HEK293 (cell line): ENCODE measurements around the gene NCR3LG1.

Experiments used
- AEBP2 ChIP-seq: fragments of 450-650 bp; formaldehyde crosslinking; IDR thresholded peaks from 2 replicates; pipeline ENCODE4 v1.5.1; 2016; ENCODE audit warnings: missing biosample characterization, missing genetic modification characterization, borderline replicate concordance
- MZF1 ChIP-seq: fragments of 450-650 bp; formaldehyde crosslinking; IDR thresholded peaks from 2 replicates; pipeline ENCODE4 v1.5.1; 2017; ENCODE audit warnings: missing biosample characterization, missing genetic modification characterization, borderline replicate concordance
- OVOL3 ChIP-seq: fragments of 450-650 bp; formaldehyde crosslinking; IDR thresholded peaks from 2 replicates; pipeline ENCODE4 v1.5.1; 2016; ENCODE audit warnings: missing biosample characterization, missing genetic modification characterization
- PRDM4 ChIP-seq: fragments of 450-650 bp; formaldehyde crosslinking; IDR thresholded peaks from 2 replicates; pipeline ENCODE4 v1.5.1; 2017; ENCODE audit warnings: missing biosample characterization, missing genetic modification characterization
- RBAK ChIP-seq: fragments of 450-650 bp; formaldehyde crosslinking; IDR thresholded peaks from 2 replicates; pipeline ENCODE4 v1.5.1; 2016; ENCODE audit warnings: missing biosample characterization, missing genetic modification characterization
- REST ChIP-seq: fragments of 450-650 bp; formaldehyde crosslinking; IDR thresholded peaks from 2 replicates; pipeline ENCODE4 v1.5.1; 2016; ENCODE audit warnings: missing biosample characterization, missing genetic modification characterization
- SCRT1 ChIP-seq: fragments of 450-650 bp; formaldehyde crosslinking; IDR thresholded peaks from 2 replicates; pipeline ENCODE4 v1.5.1; 2016; ENCODE audit warnings: missing biosample characterization, missing genetic modification characterization, borderline replicate concordance
- SP7 ChIP-seq: fragments of 450-650 bp; formaldehyde crosslinking; IDR thresholded peaks from 2 replicates; pipeline ENCODE4 v1.5.1; 2016; ENCODE audit warnings: missing biosample characterization, missing genetic modification characterization
- TRIM28 ChIP-seq: IDR thresholded peaks from 2 replicates; pipeline ENCODE4 v1.6.1; 2011; ENCODE audit warnings: low read length, control low read depth, borderline replicate concordance
- ZNF2 ChIP-seq: fragments of 450-650 bp; formaldehyde crosslinking; IDR thresholded peaks from 2 replicates; pipeline ENCODE4 v1.5.1; 2016; ENCODE audit warnings: missing biosample characterization, missing genetic modification characterization
- ZNF221 ChIP-seq: fragments of 450-650 bp; formaldehyde crosslinking; IDR thresholded peaks from 2 replicates; pipeline ENCODE4 v1.5.1; 2017; ENCODE audit warnings: missing biosample characterization, missing genetic modification characterization, borderline replicate concordance
- ZNF223 ChIP-seq: fragments of 450-650 bp; formaldehyde crosslinking; IDR thresholded peaks from 2 replicates; pipeline ENCODE4 v1.5.1; 2016; ENCODE audit warnings: missing biosample characterization, missing genetic modification characterization
- ZNF366 ChIP-seq: fragments of 450-650 bp; formaldehyde crosslinking; conservative IDR thresholded peaks from 2 replicates; pipeline ENCODE4 v1.5.1; 2016; ENCODE audit warnings: missing biosample characterization, missing genetic modification characterization
- ZNF518A ChIP-seq: fragments of 450-650 bp; formaldehyde crosslinking; conservative IDR thresholded peaks from 2 replicates; pipeline ENCODE4 v1.5.1; 2016; ENCODE audit warnings: low read depth, missing biosample characterization, missing genetic modification characterization
- ZNF530 ChIP-seq: fragments of 450-650 bp; formaldehyde crosslinking; IDR thresholded peaks from 2 replicates; pipeline ENCODE4 v1.5.1; 2016; ENCODE audit warnings: low read depth, missing biosample characterization, missing genetic modification characterization
- ZNF560 ChIP-seq: fragments of 450-650 bp; formaldehyde crosslinking; IDR thresholded peaks from 2 replicates; pipeline ENCODE4 v1.5.1; 2017; ENCODE audit warnings: missing biosample characterization, missing genetic modification characterization, borderline replicate concordance
- ZNF571 ChIP-seq: fragments of 450-650 bp; formaldehyde crosslinking; IDR thresholded peaks from 2 replicates; pipeline ENCODE4 v1.5.0; 2017; ENCODE audit warnings: missing biosample characterization, missing genetic modification characterization
- ZNF623 ChIP-seq: fragments of 450-650 bp; formaldehyde crosslinking; IDR thresholded peaks from 2 replicates; pipeline ENCODE4 v1.5.1; 2016; ENCODE audit warnings: missing biosample characterization, missing genetic modification characterization
- ZNF626 ChIP-seq: fragments of 450-650 bp; sonication (Bioruptor Pico); formaldehyde crosslinking; IDR thresholded peaks from 2 replicates; pipeline ENCODE4 v1.5.1; 2018; ENCODE audit warnings: missing biosample characterization, missing genetic modification characterization, inconsistent platforms
- ZNF747 ChIP-seq: fragments of 450-650 bp; formaldehyde crosslinking; IDR thresholded peaks from 2 replicates; pipeline ENCODE4 v1.5.1; 2016; ENCODE audit warnings: missing biosample characterization, missing genetic modification characterization
- TF ChIP-seq, protein P1 (sequence below): fragments of 450-650 bp; IDR thresholded peaks from 2 replicates; pipeline ENCODE4 v1.5.1; 2018; ENCODE audit warnings: missing biosample characterization, missing genetic modification characterization
- TF ChIP-seq, protein P2 (sequence below): fragments of 450-650 bp; formaldehyde crosslinking; IDR thresholded peaks from 2 replicates; pipeline ENCODE4 v1.5.1; 2017; ENCODE audit warnings: missing biosample characterization, missing genetic modification characterization
- TF ChIP-seq, protein P3 (sequence below): fragments of 450-650 bp; formaldehyde crosslinking; optimal IDR thresholded peaks from 2 replicates; pipeline ENCODE3; 2016; ENCODE audit warnings: missing biosample characterization, mild to moderate bottlenecking, missing genetic modification characterization

Gene NCR3LG1

GRCh38 chr11:17351510-17352176, at the start of gene NCR3LG1 (continued):
- TF ChIP-seq PRDM4 (tag by site-specific recombination) (no peak), ZNF221 (tag by site-specific recombination) (no peak), ZNF530 (tag by site-specific recombination) (no peak), ZNF626 (tag by site-specific recombination) (no peak), ZNF560 (tag by site-specific recombination) (no peak), ZNF518A (tag by site-specific recombination) (no peak), ZNF747 (tag by site-specific recombination) (no peak), RBAK (tag by site-specific recombination) (no peak), TRIM28 (no peak), AEBP2 (tag by site-specific recombination) (no peak), SCRT1 (tag by site-specific recombination) (no peak), ZNF223 (tag by site-specific recombination) (no peak), ZNF623 (tag by site-specific recombination) (no peak), ZNF366 (tag by site-specific recombination) (no peak), OVOL3 (no peak), SP7 (tag by site-specific recombination) (peak; percentile 61), ZNF571 (tag by site-specific recombination) (no peak), ZNF2 (tag by site-specific recombination) (no peak), MZF1 (tag by site-specific recombination) (0 out of 2 replicates have a peak, but pooled peaks have one; percentile 26), REST (tag by site-specific recombination) (no peak)
- TF ChIP-seq, protein P1, sequence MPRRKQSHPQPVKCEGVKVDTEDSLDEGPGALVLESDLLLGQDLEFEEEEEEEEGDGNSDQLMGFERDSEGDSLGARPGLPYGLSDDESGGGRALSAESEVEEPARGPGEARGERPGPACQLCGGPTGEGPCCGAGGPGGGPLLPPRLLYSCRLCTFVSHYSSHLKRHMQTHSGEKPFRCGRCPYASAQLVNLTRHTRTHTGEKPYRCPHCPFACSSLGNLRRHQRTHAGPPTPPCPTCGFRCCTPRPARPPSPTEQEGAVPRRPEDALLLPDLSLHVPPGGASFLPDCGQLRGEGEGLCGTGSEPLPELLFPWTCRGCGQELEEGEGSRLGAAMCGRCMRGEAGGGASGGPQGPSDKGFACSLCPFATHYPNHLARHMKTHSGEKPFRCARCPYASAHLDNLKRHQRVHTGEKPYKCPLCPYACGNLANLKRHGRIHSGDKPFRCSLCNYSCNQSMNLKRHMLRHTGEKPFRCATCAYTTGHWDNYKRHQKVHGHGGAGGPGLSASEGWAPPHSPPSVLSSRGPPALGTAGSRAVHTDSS (tag by site-specific recombination), result no peak
- TF ChIP-seq, protein P2, sequence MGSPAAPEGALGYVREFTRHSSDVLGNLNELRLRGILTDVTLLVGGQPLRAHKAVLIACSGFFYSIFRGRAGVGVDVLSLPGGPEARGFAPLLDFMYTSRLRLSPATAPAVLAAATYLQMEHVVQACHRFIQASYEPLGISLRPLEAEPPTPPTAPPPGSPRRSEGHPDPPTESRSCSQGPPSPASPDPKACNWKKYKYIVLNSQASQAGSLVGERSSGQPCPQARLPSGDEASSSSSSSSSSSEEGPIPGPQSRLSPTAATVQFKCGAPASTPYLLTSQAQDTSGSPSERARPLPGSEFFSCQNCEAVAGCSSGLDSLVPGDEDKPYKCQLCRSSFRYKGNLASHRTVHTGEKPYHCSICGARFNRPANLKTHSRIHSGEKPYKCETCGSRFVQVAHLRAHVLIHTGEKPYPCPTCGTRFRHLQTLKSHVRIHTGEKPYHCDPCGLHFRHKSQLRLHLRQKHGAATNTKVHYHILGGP (tag by site-specific recombination), result no peak
- TF ChIP-seq, protein P3, sequence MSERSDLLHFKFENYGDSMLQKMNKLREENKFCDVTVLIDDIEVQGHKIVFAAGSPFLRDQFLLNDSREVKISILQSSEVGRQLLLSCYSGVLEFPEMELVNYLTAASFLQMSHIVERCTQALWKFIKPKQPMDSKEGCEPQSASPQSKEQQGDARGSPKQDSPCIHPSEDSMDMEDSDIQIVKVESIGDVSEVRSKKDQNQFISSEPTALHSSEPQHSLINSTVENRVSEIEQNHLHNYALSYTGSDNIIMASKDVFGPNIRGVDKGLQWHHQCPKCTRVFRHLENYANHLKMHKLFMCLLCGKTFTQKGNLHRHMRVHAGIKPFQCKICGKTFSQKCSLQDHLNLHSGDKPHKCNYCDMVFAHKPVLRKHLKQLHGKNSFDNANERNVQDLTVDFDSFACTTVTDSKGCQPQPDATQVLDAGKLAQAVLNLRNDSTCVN (tag by site-specific recombination), result peak; percentile 89
